PFSK-1 (cell line): ENCODE results near the gene MSH5.

ENCODE experiments used
- POLR2AphosphoS5 ChIP-seq: IDR thresholded peaks from 2 replicates; pipeline ENCODE4 v1.6.1; 2012; ENCODE audit warnings: low read depth, mild to moderate bottlenecking, control low read depth, low read length, moderate library complexity
- REST ChIP-seq, 2 experiments: IDR thresholded peaks; 2 replicates each; pipeline versions ENCODE4 v1.6.1 to v1.8.0; 2011 to 2012; ENCODE audit warnings: low read depth in 2 of 2, low read length in 2 of 2, control low read depth in 1 of 2, inconsistent platforms in 1 of 2, mild to moderate bottlenecking in 1 of 2, moderate library complexity in 1 of 2; ENCODE audit not compliant: insufficient read depth in 1 of 2
- SIN3A ChIP-seq: IDR thresholded peaks from 2 replicates; pipeline ENCODE4 v1.6.1; 2012; ENCODE audit warnings: mild to moderate bottlenecking, low read length, moderate library complexity, borderline replicate concordance; ENCODE audit not compliant: insufficient read depth

- 0 out of 4 replicates have a peak, but pooled peaks of 1 of the 2 experiments have one; percentile 20 for TF ChIP-seq REST (IDR thresholded peaks at IDR 0.05; ENCODE audit: insufficient read depth in 1 of 2, low read depth in 2 of 2, low read length in 2 of 2)
- no peak for TF ChIP-seq POLR2AphosphoS5
- 0 out of 2 replicates have a peak, but pooled peaks have one; percentile 11 for TF ChIP-seq SIN3A
Observed at GRCh38 chr6:31737991-31738979, 1.5 kb upstream of the MSH5 start.
